Activated T-cell treated with anti-CD3 and anti-CD28 coated beads for 1 hour (primary cell): ENCODE results near the gene AMIGO2.

Experiments used
- DNase-seq: peaks from one replicate; pipeline ENCODE4 v3.0.0-alpha.2; 2020; ENCODE audit warnings: low read depth

The AMIGO2 gene

GRCh38 chr12:47098099-47098498, 18.3 kb upstream of the AMIGO2 start:
- no peak for DNase-seq

- no peak for DNase-seq
Measured at GRCh38 chr12:47097276-47097896, 17.6 kb upstream of the AMIGO2 start.

GRCh38 chr12:47095446-47096236, 15.9 kb upstream of the AMIGO2 start:
- no peak for DNase-seq

GRCh38 chr12:47094804-47095203, 15.0 kb upstream of the AMIGO2 start:
- DNase-seq: no peak

DNA sequence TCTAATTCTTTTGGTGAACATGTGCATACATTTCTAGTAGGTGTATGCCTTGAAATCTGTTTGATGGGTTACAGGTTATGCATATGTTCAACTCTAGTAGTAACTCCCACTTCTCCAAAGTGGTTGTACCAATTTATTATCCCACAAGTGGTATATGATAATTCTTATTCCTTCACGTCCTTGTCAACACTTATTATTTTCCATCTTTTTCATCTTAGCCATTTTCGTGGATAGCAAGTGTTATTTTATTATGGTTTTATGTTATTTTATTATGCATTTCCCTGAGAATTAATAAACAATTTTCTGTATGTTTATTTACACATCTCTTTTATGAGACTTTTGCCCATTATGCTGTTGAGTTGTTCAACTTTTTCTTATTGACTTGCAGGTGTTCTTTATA, 11.2 kb upstream of the AMIGO2 start:
- no peak for DNase-seq

DNA sequence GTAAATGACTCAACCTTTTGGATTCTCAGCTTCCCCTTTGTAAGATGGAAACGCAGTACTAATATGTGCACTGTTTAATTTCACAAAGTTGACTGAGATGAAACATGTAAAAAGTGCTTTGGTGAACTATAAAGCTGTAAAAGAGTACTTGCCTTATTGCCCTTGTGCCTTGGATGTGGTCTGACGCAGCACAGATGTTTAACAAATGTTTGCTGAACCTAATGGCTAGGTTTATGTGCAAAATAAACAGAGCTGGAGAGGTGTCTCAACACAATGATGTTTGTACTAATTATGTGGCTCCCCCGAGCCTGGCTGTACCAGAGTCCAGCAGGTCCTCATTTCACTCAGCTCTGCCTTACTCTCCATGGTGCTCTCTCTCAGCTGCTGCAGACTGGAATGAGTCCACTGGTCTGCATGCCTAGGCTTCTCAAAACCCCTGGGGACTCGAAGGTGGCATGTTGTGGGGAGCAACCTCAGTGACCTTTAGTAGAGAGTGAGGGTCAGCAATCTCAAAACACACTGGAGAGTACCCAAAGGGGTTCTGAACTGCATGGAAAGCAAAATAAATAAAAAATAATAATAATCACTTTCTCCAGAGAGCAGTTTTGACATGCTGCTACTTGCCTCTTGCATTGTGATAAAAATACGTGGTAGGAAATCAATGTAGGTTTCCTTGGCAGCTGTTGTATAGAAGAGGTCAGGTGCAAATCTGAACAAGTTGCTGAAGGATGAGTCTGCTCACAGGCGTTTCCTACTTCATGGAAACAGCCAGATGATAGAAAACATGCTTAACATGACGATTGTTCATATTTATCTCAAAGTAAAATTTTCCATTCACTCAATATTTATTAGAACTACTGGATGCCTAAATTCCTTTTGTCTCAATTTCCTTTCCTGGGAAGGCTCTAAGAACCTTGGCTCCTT, 8.5 kb upstream of the AMIGO2 start:
- no peak for DNase-seq

- no peak for DNase-seq
Measured at GRCh38 chr12:47087088-47087688, 7.4 kb upstream of the AMIGO2 start.

- DNase-seq: no peak
Measured at GRCh38 chr12:47085815-47086252, 6.1 kb upstream of the AMIGO2 start.

DNA sequence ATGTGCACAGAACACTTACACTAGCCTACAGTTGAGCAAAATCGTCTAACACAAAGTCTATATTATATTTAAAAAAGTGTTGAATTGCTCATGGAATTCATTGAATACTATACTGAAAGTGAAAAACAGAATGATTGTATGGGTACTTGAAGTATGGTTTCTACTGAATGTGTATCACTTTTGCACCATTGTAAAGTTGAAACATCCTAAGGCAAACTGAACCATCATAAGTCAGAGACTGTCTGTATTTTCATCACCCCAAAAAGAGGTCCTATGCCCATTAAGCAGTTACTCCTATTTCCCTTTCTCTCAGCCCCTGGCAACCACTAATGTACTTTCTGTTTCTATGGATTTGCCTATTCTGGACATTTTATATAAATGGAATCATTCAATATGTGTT, 4.4 kb upstream of the AMIGO2 start:
- no peak for DNase-seq

- DNase-seq: no peak
Measured at GRCh38 chr12:47082796-47083621, 3.2 kb upstream of the AMIGO2 start.

GRCh38 chr12:47082283-47082682, 2.5 kb upstream of the AMIGO2 start:
- DNase-seq: no peak

DNA sequence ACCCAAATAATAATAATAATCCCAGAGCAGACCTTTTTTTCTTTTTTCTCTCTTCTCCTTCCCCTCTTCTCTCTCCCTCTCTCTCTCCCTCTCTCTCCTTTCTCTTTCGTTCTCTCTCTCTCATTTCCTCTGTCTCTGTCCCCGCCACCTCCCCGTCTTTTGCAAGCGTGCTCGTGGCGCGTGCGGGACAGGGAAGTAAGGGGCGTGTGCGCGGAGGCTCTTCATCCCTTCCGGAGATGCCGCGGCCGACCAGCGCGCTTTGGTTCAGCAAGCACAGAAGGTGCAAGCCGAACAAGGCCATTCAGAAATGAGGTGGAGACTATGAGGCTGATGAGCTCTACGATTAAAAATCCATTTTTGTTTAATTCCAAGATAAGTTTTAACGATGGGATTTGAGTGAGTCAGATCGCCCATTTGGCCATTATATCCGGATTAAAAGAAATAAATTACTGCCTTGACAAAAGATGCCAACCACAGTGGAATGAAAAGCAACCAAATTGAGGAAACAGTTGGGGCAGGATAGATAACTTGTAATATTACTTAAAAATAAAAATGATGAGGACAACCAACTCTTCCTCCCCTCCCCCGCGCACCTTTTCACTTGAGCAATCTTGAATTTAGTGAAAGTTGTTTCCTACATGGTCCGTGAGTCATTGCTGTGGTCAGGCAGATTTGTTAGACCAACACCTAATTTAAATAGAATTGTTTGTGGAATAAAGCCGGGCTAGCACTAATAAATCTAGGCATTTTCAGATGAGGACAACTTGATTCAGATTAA, 1.2 kb upstream of the AMIGO2 start:
- DNase-seq: peak; percentile 32

- DNase-seq: peak; percentile 12
Measured at GRCh38 chr12:47079981-47080724, 394 bp upstream of the AMIGO2 start.

GRCh38 chr12:47078733-47079467, 859 bp downstream of the AMIGO2 start:
- peak; percentile 35 for DNase-seq

- no peak for DNase-seq
Measured at GRCh38 chr12:47078086-47078395, 1.7 kb downstream of the AMIGO2 start.

GRCh38 chr12:47077206-47078085, 2.3 kb downstream of the AMIGO2 start:
- DNase-seq: no peak

GRCh38 chr12:47075192-47076084, 4.3 kb downstream of the AMIGO2 start:
- DNase-seq: no peak
